Urothelium cell line (cell line): ENCODE data around the gene INAFM2.

Experiments
- DNase-seq: peaks from one replicate; pipeline ENCODE4 v3.0.0; 2011; ENCODE audit warnings: low spot score, mixed read lengths
- FAIRE-seq: peaks from 2 replicates; lab custom pipeline; 2011; peaks lifted over from hg19 to GRCh38; lab: Jason Lieb, UNC

The INAFM2 gene

DNA sequence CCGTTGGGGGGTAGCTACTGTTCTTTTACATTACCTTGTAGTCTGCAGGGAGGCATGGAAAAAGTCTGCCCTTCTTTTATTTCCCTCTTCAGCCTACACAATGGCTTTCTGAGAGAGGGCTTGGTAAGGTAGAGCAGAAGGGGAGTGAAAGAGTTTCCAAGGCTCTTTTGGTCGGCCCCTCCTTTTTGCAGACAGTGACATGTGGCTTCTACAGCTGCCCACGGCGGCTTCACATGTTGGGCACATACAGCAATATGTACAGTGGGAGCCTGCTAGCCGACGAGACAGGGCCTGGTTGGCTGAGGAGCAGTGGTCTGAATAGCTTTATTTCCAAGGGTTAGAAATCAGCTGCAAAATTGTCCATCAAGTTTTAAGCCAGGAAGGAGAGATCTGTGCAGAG is 4.0 kb downstream of the INAFM2 start:
- DNase-seq = no peak

DNA sequence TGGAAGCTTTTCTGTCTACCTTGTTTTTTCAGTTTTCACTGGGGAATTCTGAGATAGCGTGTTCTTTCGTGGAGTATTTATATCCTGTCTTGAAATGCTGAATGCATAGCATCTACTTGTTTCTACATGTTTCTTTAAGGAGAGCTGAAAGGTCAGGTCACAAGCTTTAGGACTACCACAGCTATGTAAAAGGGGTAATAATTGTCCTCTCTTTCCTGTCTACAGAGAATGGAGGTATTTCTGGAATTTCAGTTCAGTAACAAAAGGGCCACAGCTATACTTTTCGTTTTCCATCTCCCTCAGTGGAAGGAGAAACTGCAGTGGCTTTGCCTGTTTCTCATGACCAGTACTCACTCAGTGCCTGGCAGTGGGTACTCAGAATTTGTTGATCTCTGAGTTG is 4.7 kb downstream of the INAFM2 start:
- DNase-seq = no peak

More for the DNA sequence above, 4.0 kb downstream of the INAFM2 start:
- FAIRE-seq = no peak

GRCh38 chr15:40328751-40329150 is 5.3 kb downstream of the INAFM2 start:
- FAIRE-seq = no peak
- DNase-seq = no peak

More for the DNA sequence above, 4.7 kb downstream of the INAFM2 start:
- FAIRE-seq = no peak

- DNase-seq (no peak), FAIRE-seq (no peak)
Observed at GRCh38 chr15:40329804-40330203, 6.3 kb downstream of the INAFM2 start.

GRCh38 chr15:40330368-40330836 is 6.9 kb downstream of the INAFM2 start:
- no peak for FAIRE-seq
- no peak for DNase-seq

DNA sequence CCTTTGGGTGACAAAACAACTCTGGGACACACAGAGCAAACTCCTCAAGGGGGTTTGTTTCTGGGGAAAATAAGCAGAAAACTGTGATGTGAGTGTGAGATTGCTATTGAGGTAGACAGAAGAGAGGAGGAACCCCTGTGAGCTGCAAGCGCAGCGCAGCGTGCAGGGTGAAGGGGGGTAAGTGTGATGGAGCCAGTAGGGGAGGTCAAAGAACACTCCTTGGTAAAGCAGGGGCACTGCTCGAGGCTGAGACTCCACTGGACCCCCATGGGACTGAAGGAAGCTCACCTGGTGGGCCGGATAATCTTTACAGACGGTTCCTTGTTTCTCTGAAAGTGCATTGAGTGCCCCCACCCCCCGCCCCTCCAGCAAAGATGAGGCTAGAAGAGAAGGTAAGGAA is 7.5 kb downstream of the INAFM2 start:
- no peak for FAIRE-seq

GRCh38 chr15:40331637-40332036 is 8.1 kb downstream of the INAFM2 start:
- DNase-seq (no peak), FAIRE-seq (no peak)

More for the DNA sequence above, 7.5 kb downstream of the INAFM2 start:
- DNase-seq = no peak

DNA sequence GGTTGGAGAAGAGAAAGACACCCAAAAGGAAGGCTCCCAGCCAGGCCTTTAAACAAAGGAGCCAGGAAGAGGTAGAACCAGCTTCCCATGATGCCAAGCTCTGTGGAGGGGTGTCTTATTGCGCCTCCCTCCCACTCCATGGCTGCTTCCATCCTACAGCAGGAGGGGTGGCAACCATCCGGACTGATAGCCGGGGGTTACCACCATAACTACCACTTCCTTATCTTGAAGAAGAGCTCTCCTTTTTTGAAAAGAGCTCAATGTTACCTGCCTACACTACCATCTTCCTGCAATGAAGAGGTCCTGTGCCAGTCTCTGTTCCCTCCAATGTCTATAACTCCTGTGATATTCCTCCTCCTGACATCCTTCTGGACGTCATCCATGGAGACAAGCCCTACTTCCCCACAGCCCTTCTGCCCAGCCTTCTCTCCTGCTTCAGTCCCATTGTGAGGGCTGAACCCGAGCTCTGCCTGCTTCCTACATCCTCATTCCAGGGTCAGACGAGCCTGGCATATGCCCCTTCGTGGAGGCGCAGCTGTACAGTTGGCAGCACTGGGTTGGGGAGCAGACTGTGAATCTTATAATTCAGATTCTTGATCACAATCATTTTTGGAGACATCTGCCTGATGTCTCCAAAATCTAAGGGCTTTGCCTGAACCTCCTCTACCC is 8.8 kb downstream of the INAFM2 start:
- DNase-seq (no peak), FAIRE-seq (no peak)

DNA sequence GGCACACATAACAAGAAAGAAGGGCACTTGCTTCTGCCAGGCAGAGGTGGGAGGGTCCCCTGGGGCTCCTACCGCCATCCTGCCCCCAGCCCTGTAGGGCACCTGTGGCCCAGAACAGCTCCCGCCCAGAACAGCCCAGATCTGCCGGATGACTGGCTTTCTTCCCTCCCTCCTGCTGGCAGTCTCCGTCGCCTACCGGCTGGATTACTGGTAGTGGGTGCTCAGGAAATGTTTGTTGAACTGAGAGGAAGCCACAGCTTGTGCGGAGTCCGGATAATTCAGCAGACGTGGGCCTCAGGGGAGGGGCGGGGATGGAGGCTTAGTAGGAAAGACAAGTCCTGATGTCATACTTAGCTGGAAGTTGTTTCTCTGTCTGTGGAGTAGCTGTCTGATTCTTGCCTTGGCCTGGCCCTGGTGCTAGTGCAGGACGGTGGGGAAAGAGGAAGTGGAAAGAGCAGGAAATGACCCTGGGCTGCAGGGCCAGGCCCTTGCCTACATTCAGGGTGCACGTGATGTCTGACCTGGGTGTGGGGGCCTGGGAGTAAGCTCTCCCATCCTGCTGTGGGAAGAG is 10.5 kb downstream of the INAFM2 start:
- FAIRE-seq (no peak), DNase-seq (no peak)

DNA sequence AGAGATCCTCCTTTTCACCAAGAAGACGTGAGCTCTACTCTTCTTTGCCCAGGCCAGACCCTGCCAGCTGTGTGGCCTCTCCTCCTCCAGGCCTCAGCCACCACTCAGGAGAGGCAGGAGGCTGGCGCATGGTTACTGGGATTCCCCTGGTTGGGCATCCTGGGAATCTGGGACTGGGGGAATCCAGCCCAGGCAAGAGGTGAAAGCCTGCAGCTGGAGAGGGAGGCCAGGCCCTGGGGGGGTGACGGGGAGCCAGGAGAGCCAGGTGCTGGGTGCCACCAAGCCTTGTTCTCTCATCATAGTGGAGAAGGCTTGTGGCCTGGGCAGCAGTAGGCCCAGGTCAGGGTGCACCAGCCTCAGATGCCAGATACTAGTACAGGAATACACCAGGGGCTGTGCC is 11.0 kb downstream of the INAFM2 start:
- FAIRE-seq (no peak), DNase-seq (no peak)

DNA sequence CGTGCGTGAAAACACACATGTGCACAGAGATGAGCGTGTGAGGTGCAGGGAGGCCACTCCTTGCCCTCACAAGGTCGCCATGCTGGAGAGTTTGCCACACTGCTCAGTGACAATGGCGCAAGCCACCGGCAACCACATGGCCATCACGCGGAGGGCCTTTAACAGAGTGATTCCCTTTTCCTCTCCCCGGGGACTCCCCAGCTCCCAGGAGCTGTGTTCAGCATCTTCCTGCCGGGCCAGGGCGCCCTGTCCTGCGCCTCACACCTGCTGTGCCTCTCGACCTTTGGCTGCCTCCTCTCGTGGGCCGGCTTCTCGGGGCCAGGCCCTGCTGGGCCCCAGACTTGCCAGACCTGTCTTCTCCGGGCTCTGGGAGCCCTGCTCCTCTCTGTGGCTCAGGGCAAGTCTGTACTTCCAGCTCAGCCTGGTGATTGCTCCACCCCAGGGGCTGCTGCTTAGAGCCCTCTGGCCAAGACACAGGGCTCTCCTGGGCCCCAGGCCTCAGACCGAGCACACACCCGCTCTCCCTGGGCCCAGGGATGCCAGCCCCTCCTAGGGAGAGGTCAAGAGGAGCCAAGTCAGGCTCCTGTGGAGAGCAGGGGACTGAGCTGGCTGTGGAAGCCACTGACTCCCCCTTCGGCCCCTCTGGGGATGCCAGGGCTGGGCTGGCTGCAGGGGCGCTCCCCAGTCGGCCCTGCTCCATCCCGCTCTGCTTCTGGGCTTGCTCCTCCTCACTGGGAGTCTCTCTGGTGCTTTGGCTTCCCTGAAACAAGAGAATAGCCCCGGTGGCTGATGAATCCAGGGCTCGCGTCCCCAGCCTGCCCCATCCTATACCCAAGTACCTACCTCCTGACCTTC is 11.7 kb downstream of the INAFM2 start:
- DNase-seq = no peak
- FAIRE-seq = no peak

DNA sequence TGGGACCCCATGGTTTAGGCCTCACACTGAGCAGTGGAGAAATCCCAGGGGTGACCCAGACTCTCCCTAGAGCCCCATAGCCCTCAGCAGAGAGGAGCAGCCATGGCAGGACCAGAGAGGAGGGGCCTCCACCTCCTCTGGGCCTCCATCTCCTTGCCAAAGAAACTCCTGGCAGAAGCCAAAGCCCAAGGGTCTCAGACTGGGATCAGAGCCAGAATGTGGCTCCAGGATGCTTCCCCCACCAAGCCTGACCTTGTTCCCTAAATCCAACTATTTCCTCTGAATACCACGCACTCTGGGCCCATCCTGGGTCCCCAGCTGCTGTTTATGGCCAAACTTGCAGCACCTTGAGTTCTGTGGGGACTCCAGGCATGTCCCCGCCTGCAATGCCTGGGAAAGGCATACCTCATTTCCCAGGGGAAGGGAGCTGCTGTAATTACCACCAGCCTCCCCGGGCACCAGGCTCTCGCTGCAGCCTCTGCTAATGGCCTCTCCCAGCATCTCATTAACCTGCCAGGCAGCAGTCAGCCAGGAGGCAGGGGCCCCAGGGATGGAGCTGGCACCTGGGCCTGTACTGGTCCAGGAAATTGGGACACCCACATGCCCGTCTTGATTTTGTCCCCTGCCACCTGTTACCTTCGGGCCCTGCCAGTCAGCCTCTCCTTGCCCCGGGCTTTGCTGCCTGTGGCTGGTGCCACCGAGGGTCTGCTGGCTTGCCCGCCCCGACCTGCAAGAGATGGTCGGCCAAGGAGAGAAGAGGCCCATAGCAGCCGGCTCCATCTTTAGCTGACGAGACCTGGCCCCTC is 12.6 kb downstream of the INAFM2 start:
- DNase-seq (no peak), FAIRE-seq (no peak)

- FAIRE-seq = no peak
- DNase-seq = no peak
Observed at GRCh38 chr15:40336744-40337122, 13.2 kb downstream of the INAFM2 start.

DNA sequence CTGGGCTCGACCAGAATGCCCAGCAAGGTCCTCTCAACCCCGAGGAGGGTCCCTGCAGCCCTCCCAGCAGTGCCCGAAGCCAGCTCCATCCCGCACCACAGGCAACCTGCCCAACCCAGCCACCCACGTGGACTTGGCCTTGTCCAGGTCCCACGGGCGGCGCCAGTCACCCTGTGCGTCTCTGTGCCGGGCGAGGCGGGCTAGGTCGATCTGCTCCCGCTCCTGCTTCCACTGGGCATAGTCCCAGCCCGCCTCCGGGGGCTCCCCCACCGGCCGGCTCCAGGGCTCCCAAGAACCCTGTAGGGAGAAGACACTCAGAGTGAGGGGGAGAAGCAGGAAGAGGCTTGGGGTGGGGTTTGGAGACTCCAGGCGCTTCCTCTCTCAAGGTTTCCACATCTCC is 14.1 kb downstream of the INAFM2 start:
- no peak for FAIRE-seq

DNA sequence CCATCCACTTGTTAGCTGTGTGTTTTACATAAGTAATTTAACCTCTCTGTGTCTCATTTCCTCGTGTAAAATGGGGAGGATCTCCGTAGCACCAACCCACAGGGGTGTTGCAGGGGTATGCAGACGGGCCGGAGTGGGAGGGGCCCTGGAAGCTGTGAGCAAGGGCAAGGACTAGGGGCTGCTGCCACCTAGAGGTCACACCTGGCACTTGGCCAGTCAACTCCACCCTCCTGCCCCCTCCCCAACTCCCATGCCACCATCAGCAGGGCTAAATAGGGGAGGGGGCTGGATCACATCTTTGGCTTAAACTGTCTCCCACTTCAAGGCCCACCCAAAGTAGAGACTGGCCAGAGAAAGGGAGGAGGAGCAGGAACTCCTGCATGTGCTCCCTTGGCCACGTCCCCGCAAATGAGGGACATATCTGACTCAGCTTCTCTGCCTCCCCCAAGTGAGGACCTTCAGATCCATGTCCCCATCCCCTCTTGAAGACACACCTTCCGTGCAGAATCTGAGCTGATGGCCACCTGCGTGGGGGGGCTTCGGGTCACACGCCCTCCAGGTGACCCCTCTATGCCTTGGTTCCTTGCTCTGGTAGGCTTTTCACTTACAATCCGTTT is 14.7 kb downstream of the INAFM2 start:
- FAIRE-seq (peak; percentile 91), DNase-seq (peak; percentile 89)

More for the DNA sequence above, 14.1 kb downstream of the INAFM2 start:
- DNase-seq = no peak

DNA sequence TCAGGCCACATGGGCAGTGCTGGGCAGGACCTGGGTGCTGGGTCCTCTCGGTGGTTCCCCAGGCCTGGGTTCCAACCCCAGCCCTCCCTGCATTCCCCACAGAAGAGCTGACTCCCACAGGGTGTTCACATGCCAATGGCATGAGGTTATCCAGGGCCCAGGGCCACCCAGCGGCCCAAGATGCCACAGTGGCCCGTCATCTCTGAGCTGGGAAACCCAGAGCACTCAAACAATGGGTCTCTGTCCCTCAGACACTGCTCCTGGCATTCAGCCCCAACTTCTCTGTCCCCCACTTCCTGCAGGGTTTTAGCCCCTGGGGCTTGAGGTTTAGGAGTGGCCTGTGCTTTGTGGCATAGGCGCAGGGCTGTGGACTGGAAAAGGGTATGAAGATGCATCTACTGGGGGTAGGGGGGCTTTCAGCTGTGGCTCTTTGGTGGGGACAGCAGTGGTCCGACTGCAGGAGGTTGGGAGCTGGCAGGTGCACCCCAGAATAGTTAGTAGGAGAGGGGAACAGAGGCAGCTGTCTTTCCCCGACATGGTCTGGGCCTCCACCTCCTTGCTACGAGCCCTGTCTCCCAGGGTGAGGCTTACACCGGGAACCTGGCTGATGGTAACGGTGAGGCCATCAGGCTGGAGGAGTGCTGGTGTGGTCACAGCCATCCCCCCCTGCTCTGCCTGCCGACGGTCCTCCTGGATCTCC is 15.6 kb downstream of the INAFM2 start:
- DNase-seq (peak; percentile 94), FAIRE-seq (peak; percentile 87)

- FAIRE-seq (peak; percentile 9), DNase-seq (no peak)
Observed at GRCh38 chr15:40339621-40339945, 16.1 kb downstream of the INAFM2 start.

DNA sequence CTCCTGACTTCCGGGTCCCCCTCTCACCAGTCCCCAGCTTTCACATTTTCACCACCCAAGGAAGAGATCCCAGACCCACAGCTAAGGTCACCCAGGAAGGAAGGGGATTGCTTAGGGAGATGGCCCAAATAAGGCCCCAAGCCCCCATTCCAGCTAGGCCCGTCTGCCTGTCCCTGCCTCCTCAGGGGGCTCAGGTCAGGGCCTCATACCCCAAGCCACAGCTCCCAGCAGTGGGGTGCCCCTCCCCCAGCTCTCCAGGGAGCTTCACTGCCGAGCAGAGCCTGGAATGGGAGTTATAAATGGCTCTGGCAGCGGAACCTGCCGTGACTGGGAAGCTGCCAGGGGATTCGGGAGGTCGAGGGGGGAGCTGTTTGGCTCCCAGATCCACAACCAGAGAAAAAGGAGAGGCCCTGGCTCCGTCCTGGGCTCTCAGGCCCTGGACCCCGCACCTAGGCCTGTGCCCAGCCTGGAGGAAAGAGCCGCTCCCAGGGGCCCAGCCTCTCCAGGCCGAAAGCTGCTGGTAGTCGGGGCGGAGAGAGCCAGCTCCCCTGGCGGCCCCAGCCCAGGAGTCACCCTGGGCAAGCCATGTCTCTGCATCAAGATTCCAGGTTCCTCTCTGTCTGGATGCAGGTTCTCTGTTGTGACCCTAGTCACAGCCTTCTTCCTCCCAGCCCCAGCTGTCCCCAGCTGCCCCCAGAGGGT is 16.7 kb downstream of the INAFM2 start:
- DNase-seq = peak; percentile 40
- no peak for FAIRE-seq

- FAIRE-seq (peak; percentile 56), DNase-seq (peak; percentile 87)
Observed at GRCh38 chr15:40340740-40341400, 17.4 kb downstream of the INAFM2 start, which contains the start of gene CCDC9B. CCDC9B (minus strand) TSS chr15:40340939; CDS start chr15:40340819, 120 bp downstream.
